MM.1S (cell line): ENCODE results near the gene VAT1.

ENCODE experiments used
- CTCF ChIP-seq: fragments of 300-600 bp; sonication (generic); IDR thresholded peaks from 2 replicates; pipeline ENCODE4 v1.5.1; 2016; ENCODE audit warnings: antibody characterized with exemption, low read length, mixed read lengths
- EZH2 ChIP-seq: fragments of 300-600 bp; sonication (generic); optimal IDR thresholded peaks from 2 replicates; pipeline ENCODE3; 2017; ENCODE audit warnings: low read depth, mild to moderate bottlenecking, antibody characterized with exemption, low read length, mixed read lengths

DNA sequence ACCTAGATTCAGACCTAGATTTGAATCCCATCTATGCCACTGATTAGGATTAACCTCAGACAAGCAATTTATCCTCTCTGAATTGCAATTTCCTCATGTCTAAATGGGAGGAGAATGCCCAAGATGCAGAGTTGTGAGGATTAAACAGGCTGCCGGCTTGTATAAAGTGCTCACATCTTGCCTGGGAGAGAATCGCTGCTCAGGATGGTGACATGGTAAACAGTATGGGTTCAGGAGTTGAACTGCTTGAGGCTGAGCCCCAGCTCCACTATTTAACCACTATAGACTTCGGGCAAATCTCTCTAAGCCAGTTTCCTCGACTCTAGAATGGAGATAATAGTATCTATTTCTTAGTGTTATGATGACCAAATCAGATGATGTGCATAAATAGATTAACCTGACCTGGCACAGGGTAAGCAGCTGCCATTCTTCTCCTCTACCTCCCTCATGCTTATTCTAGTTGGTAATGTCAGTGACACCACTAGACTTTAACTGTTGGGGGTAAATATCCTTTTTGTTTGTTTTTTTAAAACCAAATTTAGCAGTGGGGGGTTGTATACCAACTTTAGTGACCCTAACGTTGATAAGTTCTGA is 24.7 kb downstream of the VAT1 start:
- TF ChIP-seq CTCF (no peak), EZH2 (no peak)
